H1 (cell line): ENCODE data around the gene RMP24.

Experiments
- CEBPB ChIP-seq: IDR thresholded peaks from 2 replicates; pipeline ENCODE4 v1.6.1; 2012; ENCODE audit warnings: low read depth, low read length
- KDM1A ChIP-seq: fragments of 200-600, 300-600 bp; sonication (generic); IDR thresholded peaks from 2 replicates; pipeline ENCODE4 v1.7.1; 2016; ENCODE audit warnings: mild to moderate bottlenecking, low read length, borderline replicate concordance
- MAFK ChIP-seq: IDR thresholded peaks from 2 replicates; pipeline ENCODE4 v1.6.1; 2012; ENCODE audit warnings: low read depth, mild to moderate bottlenecking, improper control_type of control experiment, low read length
- SIN3A ChIP-seq, 2 experiments: IDR thresholded peaks in 1 of 2; conservative IDR thresholded peaks in 1 of 2; 2 replicates each; pipeline ENCODE4 v1.6.1; 2011 to 2012; ENCODE audit warnings: low read length in 2 of 2, improper control_type of control experiment in 1 of 2, low read depth in 1 of 2, mild to moderate bottlenecking in 1 of 2
- TAF7 ChIP-seq: optimal IDR thresholded peaks from 2 replicates; pipeline ENCODE3; 2011; ENCODE audit warnings: low read depth, mild to moderate bottlenecking, inconsistent platforms, low read length, moderate library complexity, borderline replicate concordance
- TF ChIP-seq, protein P1 (sequence below), 3 experiments: IDR thresholded peaks; 1 replicate in 2 of 3; 2 replicates in 1 of 3; pipeline versions ENCODE4 v1.5.1 to v1.6.1; 2011; ENCODE audit warnings: low read length in 3 of 3, mild to moderate bottlenecking in 3 of 3, inconsistent platforms in 2 of 3, low read depth in 1 of 3, moderate library complexity in 1 of 3; ENCODE audit not compliant: insufficient read depth in 1 of 3; ENCODE audit errors: control extremely low read depth in 1 of 3
- TF ChIP-seq, protein P2 (sequence below): fragments of 300-600 bp; sonication (generic); IDR thresholded peaks from 2 replicates; pipeline ENCODE4 v1.7.1; 2012; ENCODE audit warnings: low read length, moderate library complexity, mild to moderate bottlenecking, inconsistent platforms; ENCODE audit not compliant: insufficient replicate concordance

The RMP24 gene

DNA sequence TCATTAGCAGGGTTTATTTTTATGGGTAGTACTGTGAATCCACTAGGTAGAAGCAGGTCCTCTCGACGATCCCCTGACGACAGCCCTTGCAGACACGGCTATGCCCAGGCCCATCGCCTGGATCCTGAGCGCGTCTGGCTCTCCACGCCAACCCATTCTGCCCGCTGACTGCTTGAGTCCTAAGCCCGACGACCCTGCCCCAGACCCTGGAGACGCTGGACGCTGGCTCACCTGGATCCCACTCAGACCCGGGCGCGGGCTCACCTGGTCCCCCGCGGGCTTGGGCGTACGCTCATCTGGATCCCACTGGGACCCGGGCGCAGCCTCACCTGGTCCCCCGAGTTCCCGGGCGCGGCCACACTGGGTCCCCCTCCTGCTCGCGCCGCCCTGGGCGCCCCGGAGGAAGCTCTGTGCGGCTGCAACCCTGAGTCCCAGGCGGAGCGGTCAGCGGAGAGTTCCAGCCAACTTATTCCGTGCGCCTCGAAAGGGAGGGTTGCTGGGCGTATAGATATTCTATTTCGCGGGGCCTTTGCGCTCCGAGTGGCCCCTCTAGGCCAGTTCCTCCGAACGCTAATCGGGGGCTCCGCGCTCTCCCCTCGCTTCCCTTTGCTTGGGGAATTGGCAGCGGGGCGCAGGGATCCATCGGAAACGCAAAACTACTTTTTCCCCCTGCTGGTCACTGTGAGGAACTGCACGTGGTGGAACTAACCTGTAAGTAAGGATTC, 22.4 kb upstream of the RMP24 start (continued):
- TF ChIP-seq, protein P1, sequence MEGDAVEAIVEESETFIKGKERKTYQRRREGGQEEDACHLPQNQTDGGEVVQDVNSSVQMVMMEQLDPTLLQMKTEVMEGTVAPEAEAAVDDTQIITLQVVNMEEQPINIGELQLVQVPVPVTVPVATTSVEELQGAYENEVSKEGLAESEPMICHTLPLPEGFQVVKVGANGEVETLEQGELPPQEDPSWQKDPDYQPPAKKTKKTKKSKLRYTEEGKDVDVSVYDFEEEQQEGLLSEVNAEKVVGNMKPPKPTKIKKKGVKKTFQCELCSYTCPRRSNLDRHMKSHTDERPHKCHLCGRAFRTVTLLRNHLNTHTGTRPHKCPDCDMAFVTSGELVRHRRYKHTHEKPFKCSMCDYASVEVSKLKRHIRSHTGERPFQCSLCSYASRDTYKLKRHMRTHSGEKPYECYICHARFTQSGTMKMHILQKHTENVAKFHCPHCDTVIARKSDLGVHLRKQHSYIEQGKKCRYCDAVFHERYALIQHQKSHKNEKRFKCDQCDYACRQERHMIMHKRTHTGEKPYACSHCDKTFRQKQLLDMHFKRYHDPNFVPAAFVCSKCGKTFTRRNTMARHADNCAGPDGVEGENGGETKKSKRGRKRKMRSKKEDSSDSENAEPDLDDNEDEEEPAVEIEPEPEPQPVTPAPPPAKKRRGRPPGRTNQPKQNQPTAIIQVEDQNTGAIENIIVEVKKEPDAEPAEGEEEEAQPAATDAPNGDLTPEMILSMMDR (IDR thresholded peaks at IDR 0.05; ENCODE audit: control extremely low read depth in 1 of 3, insufficient read depth in 1 of 3, low read depth in 1 of 3, low read length in 3 of 3): peak; percentile 69 to 86 (median 75)
- TF ChIP-seq MAFK (no peak), TAF7 (peak; percentile 48), SIN3A (conservative IDR thresholded peaks at IDR 0.05 in 1 of 2, IDR thresholded peaks at IDR 0.05 in 1 of 2; ENCODE audit: low read depth in 1 of 2, low read length in 2 of 2) (no peak; a peak in 1 of 4 replicates), CEBPB (no peak), KDM1A (0 out of 2 replicates have a peak, but pooled peaks have one; percentile 9)
- TF ChIP-seq, protein P2, sequence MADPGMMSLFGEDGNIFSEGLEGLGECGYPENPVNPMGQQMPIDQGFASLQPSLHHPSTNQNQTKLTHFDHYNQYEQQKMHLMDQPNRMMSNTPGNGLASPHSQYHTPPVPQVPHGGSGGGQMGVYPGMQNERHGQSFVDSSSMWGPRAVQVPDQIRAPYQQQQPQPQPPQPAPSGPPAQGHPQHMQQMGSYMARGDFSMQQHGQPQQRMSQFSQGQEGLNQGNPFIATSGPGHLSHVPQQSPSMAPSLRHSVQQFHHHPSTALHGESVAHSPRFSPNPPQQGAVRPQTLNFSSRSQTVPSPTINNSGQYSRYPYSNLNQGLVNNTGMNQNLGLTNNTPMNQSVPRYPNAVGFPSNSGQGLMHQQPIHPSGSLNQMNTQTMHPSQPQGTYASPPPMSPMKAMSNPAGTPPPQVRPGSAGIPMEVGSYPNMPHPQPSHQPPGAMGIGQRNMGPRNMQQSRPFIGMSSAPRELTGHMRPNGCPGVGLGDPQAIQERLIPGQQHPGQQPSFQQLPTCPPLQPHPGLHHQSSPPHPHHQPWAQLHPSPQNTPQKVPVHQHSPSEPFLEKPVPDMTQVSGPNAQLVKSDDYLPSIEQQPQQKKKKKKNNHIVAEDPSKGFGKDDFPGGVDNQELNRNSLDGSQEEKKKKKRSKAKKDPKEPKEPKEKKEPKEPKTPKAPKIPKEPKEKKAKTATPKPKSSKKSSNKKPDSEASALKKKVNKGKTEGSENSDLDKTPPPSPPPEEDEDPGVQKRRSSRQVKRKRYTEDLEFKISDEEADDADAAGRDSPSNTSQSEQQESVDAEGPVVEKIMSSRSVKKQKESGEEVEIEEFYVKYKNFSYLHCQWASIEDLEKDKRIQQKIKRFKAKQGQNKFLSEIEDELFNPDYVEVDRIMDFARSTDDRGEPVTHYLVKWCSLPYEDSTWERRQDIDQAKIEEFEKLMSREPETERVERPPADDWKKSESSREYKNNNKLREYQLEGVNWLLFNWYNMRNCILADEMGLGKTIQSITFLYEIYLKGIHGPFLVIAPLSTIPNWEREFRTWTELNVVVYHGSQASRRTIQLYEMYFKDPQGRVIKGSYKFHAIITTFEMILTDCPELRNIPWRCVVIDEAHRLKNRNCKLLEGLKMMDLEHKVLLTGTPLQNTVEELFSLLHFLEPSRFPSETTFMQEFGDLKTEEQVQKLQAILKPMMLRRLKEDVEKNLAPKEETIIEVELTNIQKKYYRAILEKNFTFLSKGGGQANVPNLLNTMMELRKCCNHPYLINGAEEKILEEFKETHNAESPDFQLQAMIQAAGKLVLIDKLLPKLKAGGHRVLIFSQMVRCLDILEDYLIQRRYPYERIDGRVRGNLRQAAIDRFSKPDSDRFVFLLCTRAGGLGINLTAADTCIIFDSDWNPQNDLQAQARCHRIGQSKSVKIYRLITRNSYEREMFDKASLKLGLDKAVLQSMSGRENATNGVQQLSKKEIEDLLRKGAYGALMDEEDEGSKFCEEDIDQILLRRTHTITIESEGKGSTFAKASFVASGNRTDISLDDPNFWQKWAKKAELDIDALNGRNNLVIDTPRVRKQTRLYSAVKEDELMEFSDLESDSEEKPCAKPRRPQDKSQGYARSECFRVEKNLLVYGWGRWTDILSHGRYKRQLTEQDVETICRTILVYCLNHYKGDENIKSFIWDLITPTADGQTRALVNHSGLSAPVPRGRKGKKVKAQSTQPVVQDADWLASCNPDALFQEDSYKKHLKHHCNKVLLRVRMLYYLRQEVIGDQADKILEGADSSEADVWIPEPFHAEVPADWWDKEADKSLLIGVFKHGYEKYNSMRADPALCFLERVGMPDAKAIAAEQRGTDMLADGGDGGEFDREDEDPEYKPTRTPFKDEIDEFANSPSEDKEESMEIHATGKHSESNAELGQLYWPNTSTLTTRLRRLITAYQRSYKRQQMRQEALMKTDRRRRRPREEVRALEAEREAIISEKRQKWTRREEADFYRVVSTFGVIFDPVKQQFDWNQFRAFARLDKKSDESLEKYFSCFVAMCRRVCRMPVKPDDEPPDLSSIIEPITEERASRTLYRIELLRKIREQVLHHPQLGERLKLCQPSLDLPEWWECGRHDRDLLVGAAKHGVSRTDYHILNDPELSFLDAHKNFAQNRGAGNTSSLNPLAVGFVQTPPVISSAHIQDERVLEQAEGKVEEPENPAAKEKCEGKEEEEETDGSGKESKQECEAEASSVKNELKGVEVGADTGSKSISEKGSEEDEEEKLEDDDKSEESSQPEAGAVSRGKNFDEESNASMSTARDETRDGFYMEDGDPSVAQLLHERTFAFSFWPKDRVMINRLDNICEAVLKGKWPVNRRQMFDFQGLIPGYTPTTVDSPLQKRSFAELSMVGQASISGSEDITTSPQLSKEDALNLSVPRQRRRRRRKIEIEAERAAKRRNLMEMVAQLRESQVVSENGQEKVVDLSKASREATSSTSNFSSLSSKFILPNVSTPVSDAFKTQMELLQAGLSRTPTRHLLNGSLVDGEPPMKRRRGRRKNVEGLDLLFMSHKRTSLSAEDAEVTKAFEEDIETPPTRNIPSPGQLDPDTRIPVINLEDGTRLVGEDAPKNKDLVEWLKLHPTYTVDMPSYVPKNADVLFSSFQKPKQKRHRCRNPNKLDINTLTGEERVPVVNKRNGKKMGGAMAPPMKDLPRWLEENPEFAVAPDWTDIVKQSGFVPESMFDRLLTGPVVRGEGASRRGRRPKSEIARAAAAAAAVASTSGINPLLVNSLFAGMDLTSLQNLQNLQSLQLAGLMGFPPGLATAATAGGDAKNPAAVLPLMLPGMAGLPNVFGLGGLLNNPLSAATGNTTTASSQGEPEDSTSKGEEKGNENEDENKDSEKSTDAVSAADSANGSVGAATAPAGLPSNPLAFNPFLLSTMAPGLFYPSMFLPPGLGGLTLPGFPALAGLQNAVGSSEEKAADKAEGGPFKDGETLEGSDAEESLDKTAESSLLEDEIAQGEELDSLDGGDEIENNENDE: peak; percentile 24
